ENCODE data around the gene RAMP1.

The RAMP1 gene

DNA sequence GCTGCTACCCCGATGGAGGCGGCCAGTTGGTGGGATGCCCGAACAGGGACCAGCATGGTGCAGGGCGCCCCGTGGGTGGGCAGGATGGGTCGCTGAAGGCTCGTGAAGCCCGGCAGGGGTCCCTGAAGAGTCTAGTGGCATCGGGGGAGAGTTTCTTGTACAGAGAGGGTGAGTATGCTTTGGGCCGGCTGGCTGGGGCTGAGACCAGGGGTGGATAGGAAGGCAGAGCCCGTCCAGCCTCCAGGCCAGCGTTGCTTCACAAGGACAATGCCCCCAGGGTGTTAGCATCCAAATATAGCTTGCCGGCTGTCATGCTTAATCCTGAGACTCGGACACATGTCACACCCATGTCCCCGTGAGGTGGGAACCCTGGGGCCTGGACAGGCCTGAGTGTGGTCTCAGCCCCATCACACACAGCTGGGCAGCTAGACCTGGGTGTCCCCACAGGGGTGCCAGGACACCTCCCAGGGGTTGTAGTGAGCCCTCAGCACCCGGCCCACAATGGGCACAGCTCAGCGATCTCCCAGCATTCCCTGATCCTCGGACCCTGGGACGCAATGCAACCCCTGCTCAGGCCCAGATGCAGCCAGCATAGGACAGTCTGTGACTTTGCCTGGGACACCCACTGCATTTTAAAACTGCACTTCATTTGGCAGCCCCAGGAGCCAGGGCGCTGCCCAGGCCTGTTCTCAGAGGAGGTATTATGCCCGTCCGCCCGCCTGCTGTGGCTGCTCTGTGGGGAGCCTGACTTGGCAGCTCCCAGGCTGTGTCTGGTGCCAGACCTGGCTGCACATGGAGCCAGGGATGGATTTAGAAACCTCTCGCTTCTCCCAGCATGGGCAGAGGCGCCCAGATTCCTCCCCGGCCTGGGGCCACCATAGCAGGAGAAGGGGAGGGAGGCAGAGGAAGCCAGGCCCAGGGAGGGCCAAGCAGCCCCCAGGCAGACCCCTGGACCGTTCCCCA lies 36.4 kb downstream of the RAMP1 start:
- peak; percentile 74 for DNase-seq (ENCODE audit: low read depth)

- no peak for DNase-seq (ENCODE audit: low read depth)
Measured at GRCh38 chr2:237896507-237896892, 37.1 kb downstream of the RAMP1 start.

DNA sequence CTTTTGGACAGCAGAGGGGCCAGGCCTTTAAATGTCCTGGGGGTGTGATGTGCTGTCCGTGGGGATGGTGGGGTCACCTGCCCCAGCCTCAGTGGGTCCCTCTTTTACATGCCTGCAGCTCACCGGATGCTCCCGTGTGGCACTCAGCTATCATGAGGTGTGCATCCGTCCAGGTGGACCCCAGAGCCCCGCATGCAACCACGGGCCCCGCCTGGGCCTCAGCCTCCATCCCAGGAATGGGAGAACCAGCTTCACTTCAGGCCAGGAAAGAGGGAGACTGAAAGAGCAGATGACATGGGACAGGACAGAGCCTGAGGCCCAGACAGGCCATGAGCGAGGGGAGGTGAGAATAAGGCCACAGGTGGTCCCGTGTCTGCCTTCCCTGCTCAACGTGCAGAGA lies 37.5 kb downstream of the RAMP1 start:
- DNase-seq (ENCODE audit: low read depth), result no peak

GRCh38 chr2:237898057-237898414 lies 38.6 kb downstream of the RAMP1 start:
- no peak for DNase-seq (ENCODE audit: low read depth)

DNA sequence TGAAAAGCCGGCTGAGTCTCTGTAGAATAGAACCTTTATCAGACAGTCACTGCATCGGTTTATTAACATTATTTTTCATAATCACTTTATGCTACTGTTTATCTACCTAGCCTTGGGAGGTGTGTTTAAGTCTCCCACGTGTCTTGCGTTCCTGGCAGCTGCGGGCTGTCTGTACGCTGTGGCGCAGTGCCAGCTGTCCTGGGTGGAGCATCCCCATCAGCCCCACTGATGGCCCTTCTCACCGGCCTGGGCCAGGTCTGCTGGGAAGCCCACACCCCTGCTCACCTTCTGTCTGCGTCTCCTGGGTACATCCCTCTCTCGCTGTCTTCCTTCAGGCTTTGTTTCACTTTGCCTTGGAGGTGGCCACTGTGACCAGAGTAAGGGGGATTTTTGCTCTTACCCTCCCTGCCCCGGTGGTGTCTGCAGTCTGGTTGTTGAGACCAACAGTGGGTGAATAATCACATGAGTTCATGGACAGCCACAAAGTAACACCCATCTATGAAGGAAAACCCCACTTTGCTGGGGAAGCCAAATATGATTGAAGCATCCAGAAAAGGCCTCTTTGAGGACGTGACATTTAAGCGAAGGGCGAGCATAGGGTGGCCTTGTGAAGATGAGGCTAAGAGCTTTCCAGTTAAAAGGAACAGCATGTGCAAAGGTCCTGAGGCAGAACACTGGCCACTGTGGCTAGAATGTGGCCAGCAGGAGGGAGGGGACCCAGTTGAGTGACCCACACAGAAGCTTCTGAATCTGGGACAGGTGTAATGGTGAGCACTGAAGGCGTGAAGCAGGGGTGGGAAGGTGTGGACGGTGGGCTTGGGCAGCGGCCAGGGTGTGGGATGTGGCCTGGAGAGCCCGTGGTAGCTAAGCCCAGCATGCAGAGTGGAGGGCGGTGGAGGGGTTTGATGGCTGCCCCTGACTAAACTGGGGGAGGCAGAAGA lies 41.7 kb downstream of the RAMP1 start:
- DNase-seq (ENCODE audit: low read depth), result no peak

DNA sequence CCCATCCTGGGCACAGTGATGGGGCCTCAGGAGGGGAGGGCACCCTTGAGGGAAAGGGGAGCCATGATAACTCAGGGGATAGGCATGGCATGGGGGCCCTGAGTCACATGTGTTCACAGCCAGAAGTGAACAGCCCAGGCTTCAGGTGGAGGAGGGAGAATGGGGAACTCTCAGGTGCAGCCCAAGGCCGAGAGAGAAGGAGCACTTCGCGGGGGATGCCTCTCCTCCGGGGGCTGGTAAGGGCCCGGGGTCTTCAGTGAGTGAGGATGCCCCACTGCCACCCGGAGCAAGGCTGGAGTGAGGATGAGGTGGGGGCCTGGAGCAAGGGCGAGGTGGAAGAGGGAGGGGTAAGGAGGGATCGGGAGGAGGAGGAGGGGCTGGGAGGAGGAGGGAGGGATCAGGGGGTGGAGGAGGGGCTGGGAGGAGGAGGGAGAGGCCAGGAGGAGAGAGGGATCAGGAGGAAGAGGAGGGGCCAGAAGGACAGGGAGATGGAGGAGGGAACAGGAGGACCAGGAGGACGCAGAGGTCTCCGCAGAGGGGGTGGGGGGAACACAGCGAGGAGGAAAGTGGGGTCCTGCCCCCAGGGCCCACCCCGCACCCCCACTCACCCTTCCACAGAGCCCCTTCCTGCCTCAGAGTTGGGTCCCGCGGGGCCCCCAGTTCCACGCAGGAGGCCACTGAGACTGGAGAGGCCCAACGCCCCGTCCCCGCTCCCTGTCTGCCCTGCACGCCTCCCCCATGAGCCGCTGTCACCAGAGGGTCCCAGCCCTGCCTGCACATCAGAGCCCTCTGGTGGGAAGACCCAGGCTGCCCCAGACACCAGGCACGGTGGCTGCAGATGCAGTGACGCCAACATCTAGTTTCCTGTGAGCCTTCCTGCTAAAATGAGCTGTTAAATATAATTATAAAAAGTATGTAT lies 42.8 kb downstream of the RAMP1 start:
- no peak for DNase-seq (ENCODE audit: low read depth)

DNA sequence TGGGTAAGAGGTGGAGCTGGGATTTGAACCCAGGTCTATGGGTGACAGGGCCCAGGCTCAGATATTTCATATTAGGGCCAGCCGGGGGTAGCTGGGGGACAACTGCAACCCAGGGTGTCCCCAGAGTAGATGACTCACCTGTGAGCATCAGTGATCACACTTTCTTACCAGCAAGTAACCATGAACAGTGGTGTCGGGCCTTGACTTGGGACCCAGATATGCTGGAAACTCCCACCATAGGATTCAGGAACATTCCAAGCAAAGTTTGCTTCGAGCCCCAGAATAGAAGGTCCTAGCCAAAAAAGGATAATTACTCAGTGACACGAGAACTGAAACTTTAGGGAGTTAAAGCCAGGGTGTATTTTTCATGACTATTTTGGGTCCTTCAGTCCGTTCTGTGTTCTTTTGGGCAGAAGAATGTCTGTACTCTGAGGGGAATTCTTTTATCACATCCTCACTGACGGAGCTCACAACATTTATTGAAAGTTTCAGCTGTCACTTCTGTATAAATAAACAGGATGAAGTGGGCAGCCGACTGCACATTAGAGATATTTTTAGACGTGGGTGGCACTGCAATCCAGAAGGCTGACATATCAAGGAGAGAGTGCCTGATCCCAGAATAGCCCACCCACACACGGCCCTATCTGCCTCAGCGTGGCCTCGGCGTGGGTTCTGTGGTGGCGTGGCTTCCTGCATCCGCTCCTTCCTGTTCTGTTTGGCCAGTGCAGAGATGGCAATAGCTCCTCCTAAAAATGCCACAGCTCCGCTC lies 45.6 kb downstream of the RAMP1 start:
- peak; percentile 49 for DNase-seq (ENCODE audit: low read depth)

DNA sequence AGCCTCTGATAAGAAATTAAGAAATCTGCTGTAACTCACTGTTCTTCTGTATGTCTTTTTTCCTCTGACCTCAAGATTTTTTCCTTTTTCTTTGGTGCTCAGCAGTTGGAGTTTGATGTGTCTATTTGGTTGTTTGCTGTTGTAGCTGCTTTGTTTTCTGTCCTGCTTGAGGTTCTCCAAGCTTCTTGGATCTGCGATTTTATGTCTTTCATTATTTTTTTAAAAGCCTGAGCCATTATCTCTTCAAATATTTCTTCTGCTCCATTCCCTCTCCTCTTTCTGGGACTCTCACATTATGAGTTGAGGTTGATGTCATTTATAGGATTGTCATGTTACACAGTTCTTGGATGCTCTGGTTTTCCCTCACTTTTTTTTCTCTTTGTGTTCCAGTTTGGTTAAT lies 47.7 kb downstream of the RAMP1 start:
- DNase-seq (ENCODE audit: low read depth), result no peak

- no peak for DNase-seq (ENCODE audit: low read depth)
Measured at GRCh38 chr2:237909075-237909695, 49.8 kb downstream of the RAMP1 start.

DNA sequence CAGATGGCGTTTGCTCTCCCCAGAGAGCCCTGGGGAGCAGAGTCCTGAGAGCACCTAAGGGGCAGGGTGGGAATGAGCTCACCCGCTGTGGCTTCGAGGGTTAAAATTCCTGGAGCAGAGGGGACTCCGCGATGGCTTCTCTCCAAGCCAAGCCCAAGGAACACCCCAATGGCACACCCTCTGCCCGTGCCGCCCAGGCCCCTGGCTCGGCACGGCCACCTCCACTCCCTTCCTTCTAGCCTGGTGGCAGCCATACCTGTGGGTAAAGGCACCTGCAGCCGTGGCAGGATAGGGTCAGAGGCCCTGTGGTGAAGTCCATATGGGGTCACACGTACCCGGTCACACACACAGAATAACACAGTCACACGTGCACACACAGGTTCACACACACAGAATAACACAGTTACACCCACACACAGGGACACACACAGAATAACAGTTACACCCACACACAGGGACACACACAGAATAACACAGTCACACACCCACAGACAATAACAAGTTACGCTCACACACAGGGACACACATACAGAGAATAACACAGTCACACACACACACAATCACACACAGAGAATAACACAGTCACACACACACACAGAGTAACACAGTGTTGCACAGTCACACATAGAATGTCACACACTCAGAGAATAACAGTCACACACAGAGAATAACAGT lies 50.5 kb downstream of the RAMP1 start:
- no peak for DNase-seq (ENCODE audit: low read depth)

GRCh38 chr2:237910576-237911362 lies 51.3 kb downstream of the RAMP1 start:
- no peak for DNase-seq (ENCODE audit: low read depth)

GRCh38 chr2:237911363-237912017 lies 52.1 kb downstream of the RAMP1 start:
- no peak for DNase-seq (ENCODE audit: low read depth)

DNA sequence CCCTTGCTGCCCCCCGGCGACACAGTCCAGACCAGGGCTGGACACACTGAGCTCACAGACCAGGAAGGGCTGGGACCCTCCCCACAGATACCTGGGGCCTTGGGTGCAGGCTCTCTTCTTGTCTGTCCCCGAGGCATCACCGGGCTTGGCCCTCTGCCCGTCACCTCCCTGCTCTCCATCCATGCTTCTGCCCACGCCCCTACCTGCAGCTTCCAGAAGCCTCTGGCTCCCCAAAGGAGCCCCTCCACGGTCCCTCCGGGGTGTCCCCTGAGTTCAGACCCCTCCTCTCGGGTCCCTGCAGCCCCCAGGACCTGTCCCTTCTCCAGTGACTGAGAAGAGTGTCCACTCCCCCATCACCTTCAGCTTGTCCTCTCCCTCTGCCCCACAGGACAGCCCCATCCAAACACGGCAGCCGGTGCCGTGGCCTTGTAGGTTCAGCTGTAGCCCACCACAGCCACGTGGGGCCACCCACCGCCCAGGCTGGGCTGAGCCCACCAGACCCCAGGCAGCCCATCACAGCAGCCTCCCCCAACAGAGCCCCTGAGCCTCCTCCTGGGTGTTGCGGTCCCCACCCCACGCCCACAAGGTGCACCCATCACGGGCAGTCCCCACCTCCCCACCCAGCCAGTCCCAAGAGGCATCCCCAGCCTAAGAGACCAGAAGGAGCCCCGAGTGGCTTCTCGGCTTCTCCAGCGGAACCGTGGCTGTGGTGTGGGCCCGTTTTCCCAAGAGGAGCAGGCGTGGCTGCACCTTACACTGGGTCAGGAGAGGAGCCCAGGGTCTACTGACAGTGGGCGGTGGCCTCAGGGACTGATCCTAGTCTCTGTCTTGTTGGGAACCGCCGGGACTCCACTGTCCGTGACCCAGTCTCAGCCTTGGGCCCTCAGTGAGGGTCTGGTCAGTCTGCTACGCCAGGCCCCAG lies 53.1 kb downstream of the RAMP1 start:
- no peak for DNase-seq (ENCODE audit: low read depth)

DNA sequence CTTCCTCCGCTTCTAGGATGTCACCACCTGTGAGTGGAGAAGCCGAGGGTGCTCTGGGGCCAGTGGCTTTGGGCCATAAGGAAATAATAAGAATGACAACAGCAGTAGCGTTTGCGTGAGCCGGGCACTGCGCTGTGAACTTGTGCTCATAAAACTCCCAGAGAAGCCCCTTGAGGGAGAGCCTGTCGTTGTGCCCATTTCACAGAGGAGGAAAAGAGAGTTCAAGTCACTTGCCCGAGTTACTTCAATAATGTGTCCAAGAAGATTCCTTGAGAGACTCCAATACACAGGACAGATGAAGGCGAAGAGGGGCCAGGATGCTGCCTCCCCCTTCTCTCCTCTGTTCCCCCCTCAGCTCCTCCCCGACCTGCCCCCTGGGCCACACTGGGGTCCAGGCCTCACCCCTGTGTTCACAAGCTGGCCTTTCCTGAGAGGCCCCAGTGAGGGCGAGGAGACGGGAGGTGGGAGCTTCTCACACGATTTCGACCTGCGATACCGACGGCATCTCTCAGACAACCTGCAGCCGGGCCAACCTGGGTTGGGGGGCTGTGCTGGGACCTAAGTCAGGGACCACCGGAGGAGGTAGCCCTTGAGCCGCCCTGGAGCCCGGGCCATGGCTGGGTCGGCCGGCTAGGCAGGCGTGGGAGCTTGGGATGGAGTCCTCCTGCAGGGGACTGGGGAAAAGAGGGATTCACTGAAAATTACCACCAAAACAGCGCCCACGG lies 53.9 kb downstream of the RAMP1 start:
- no peak for DNase-seq (ENCODE audit: low read depth)

DNA sequence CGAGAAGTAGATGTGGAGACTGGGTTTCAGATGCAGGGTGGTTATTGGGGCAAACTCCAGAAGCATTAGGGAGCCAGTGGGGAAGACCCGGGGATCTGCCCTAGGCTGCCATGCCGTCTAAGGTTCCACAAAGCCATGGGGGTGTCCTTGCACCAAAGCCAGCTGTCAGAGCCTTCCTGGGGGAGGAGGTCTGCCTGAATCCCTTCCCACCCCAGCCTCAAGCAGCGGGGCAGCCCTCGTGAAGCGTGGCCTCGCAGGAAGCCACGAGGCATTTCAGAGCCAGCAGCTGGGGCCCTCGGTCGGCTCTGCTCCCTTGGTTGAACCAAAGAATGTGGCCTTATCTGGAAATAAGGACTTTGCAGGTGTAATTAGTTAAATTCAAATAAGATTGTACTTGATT lies 56.2 kb downstream of the RAMP1 start:
- DNase-seq (ENCODE audit: low read depth), result no peak

- no peak for DNase-seq (ENCODE audit: low read depth)
Measured at GRCh38 chr2:237916296-237916695, 56.9 kb downstream of the RAMP1 start.
